SK-N-SH treated with all-trans-retinoic acid at 6 μM for 48 hours (cell line): ENCODE results near the gene HDAC8.

Source experiments
- ATAC-seq: fragments of 200-7000 bp; cut with Tn5 transposase; 3 replicates; pipeline ENCODE4 v1.9.1; 2020; ENCODE audit warnings: mild to moderate bottlenecking, moderate library complexity
- ARNTL ChIP-seq: fragments of 450-650 bp; formaldehyde crosslinking; IDR thresholded peaks from 2 replicates; pipeline ENCODE4 v1.5.0; 2020; ENCODE audit warnings: low read depth, mild to moderate bottlenecking, moderate library complexity, borderline replicate concordance
- BACH2 ChIP-seq: fragments of 250-450 bp; sonication (Bioruptor Pico); IDR thresholded peaks from 2 replicates; pipeline ENCODE4 v1.9.0; 2021; ENCODE audit warnings: mild to moderate bottlenecking, borderline replicate concordance
- CREB5 ChIP-seq: fragments of 250-450 bp; sonication (Bioruptor Pico); IDR thresholded peaks from 2 replicates; pipeline ENCODE4 v1.5.1; 2020; ENCODE audit warnings: low read depth, mild to moderate bottlenecking, moderate library complexity
- CSDC2 ChIP-seq: fragments of 250-450 bp; sonication (Bioruptor Pico); IDR thresholded peaks from 2 replicates; pipeline ENCODE4 v1.5.0; 2020; ENCODE audit warnings: mild to moderate bottlenecking, moderate library complexity
- ESRRG ChIP-seq: fragments of 250-450 bp; sonication (Bioruptor Pico); IDR thresholded peaks from 2 replicates; pipeline ENCODE4 v1.6.1; 2021; ENCODE audit warnings: mild to moderate bottlenecking
- GLIS3 ChIP-seq: fragments of 250-450 bp; sonication (Bioruptor Pico); IDR thresholded peaks from 2 replicates; pipeline ENCODE4 v1.5.0; 2020; ENCODE audit warnings: mild to moderate bottlenecking, moderate library complexity
- ISL1 ChIP-seq: fragments of 250-450 bp; sonication (Bioruptor Pico); IDR thresholded peaks from 2 replicates; pipeline ENCODE4 v2.1.2; 2022; ENCODE audit warnings: mild to moderate bottlenecking, moderate library complexity
- OSR1 ChIP-seq: fragments of 250-450 bp; sonication (Bioruptor Pico); IDR thresholded peaks from 2 replicates; pipeline ENCODE4 v1.8.0; 2022; ENCODE audit warnings: moderate library complexity, mild to moderate bottlenecking, inconsistent platforms
- PATZ1 ChIP-seq: fragments of 250-450 bp; sonication (Bioruptor Pico); IDR thresholded peaks from 2 replicates; pipeline ENCODE4 v1.8.0; 2020; ENCODE audit warnings: mild to moderate bottlenecking, moderate library complexity, borderline replicate concordance
- PPARA ChIP-seq: fragments of 250-450 bp; sonication (Bioruptor Pico); IDR thresholded peaks from 2 replicates; pipeline ENCODE4 v1.5.0; 2020; ENCODE audit warnings: mild to moderate bottlenecking, borderline replicate concordance
- RARB ChIP-seq: fragments of 250-450 bp; sonication (Bioruptor Pico); IDR thresholded peaks from 2 replicates; pipeline ENCODE4 v1.8.0; 2021; ENCODE audit warnings: mild to moderate bottlenecking, moderate library complexity
- SNAI2 ChIP-seq: fragments of 250-450 bp; sonication (Bioruptor Pico); IDR thresholded peaks from 2 replicates; pipeline ENCODE4 v1.5.0; 2020; ENCODE audit warnings: mild to moderate bottlenecking, moderate library complexity
- TCF4 ChIP-seq: fragments of 250-450 bp; sonication (Bioruptor Pico); IDR thresholded peaks from 2 replicates; pipeline ENCODE4 v1.8.0; 2021; ENCODE audit warnings: mild to moderate bottlenecking, moderate library complexity, borderline replicate concordance
- TOX ChIP-seq: fragments of 250-450 bp; sonication (Bioruptor Pico); IDR thresholded peaks from 2 replicates; pipeline ENCODE4 v1.8.0; 2021; ENCODE audit warnings: mild to moderate bottlenecking, moderate library complexity, borderline replicate concordance
- TSHZ2 ChIP-seq: fragments of 250-450 bp; sonication (Bioruptor Pico); IDR thresholded peaks from 2 replicates; pipeline ENCODE4 v1.5.0; 2020; ENCODE audit warnings: mild to moderate bottlenecking, moderate library complexity
- ZC3H10 ChIP-seq: fragments of 250-450 bp; sonication (Bioruptor Pico); IDR thresholded peaks from 2 replicates; pipeline ENCODE4 v1.5.1; 2021; ENCODE audit warnings: mild to moderate bottlenecking, moderate library complexity
- ZFP3 ChIP-seq: fragments of 250-450 bp; sonication (Bioruptor Pico); IDR thresholded peaks from 2 replicates; pipeline ENCODE4 v1.5.0; 2020; ENCODE audit warnings: mild to moderate bottlenecking, moderate library complexity
- ZFP30 ChIP-seq: fragments of 450-650 bp; formaldehyde crosslinking; IDR thresholded peaks from 2 replicates; pipeline ENCODE4 v1.5.0; 2022; ENCODE audit warnings: mild to moderate bottlenecking, moderate library complexity
- ZNF565 ChIP-seq: fragments of 450-650 bp; formaldehyde crosslinking; conservative IDR thresholded peaks from 2 replicates; pipeline ENCODE4 v1.5.0; 2020; ENCODE audit warnings: low read depth, mild to moderate bottlenecking, moderate library complexity
- ZNF70 ChIP-seq: fragments of 450-650 bp; formaldehyde crosslinking; IDR thresholded peaks from 2 replicates; pipeline ENCODE4 v1.5.0; 2020; ENCODE audit warnings: mild to moderate bottlenecking, moderate library complexity
- ZNF8 ChIP-seq: fragments of 450-650 bp; formaldehyde crosslinking; IDR thresholded peaks from 2 replicates; pipeline ENCODE4 v1.5.0; 2020; ENCODE audit warnings: mild to moderate bottlenecking, moderate library complexity
- TF ChIP-seq, protein P1 (sequence below): fragments of 250-450 bp; sonication (Bioruptor Pico); IDR thresholded peaks from 2 replicates; pipeline ENCODE4 v1.5.1; 2021; ENCODE audit warnings: mild to moderate bottlenecking, moderate library complexity

The HDAC8 gene

DNA sequence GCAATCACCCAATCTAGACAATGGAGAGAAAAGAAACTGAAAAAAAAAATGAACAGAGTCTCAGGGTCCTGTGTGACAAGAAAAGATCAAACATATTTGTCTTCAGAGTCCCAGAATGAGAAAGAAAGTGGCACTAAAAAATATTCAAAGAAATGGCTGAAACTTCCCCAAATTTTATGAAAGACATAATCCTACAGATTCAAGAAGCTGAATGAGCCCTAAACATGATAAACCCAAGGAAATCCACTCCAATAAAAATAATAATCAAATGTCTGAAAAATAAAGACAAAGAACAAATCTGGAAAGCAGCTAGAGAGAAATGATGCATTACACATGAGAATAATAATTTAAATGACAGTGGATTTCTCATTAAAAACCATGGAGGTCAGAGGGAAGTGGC lies 136.6 kb downstream of the HDAC8 start (continued):
- no peak for TF ChIP-seq PATZ1 (CRISPR knock-in tag)

DNA sequence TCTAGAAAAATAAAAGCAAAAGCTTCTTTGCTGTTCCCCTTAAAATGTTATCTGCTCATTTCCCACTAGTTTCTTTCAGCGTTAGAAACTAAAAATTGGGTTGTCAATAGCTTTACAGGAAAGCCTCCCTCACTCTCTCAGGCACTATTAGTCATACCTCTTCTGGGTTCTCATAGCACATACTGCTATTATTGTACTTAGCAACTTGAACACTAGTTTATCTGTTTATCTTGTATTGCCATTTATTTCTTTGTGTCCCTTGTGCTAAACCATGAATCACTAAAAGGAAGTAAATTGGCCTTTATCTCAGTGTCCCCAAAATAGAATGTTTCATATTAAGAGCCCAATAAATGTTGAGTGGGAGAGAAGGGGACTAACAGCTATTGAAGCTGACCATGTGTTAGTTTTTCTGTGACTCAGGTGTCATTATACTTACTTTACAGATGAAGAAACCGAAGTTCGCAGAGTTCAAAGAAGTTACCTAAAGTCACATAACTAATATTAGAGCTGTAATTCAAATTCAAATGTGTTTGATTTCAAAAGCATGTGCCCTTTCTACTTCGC lies 142.2 kb downstream of the HDAC8 start:
- no peak for ATAC-seq
- TF ChIP-seq ZC3H10, result no peak
- TF ChIP-seq ZNF70 (CRISPR knock-in tag), result no peak
- TF ChIP-seq BACH2, result no peak
- TF ChIP-seq ISL1, result no peak
- no peak for TF ChIP-seq SNAI2 (CRISPR knock-in tag)
- TF ChIP-seq CREB5 (CRISPR knock-in tag), result no peak
- TF ChIP-seq TCF4 (CRISPR knock-in tag), result no peak
- no peak for TF ChIP-seq ZFP3 (CRISPR knock-in tag)
- no peak for TF ChIP-seq ZNF8 (CRISPR knock-in tag)
- TF ChIP-seq TOX, result no peak
- no peak for TF ChIP-seq RARB (CRISPR knock-in tag)
- no peak for TF ChIP-seq PPARA
- TF ChIP-seq ESRRG (CRISPR knock-in tag), result no peak
- no peak for TF ChIP-seq TSHZ2 (CRISPR knock-in tag)
- no peak for TF ChIP-seq CSDC2 (CRISPR knock-in tag)
- TF ChIP-seq ZFP30, result no peak
- no peak for TF ChIP-seq ARNTL (CRISPR knock-in tag)

GRCh38 chrX:72421797-72422196 lies 150.8 kb downstream of the HDAC8 start:
- TF ChIP-seq ZNF8 (CRISPR knock-in tag), result no peak
- TF ChIP-seq, protein P1, sequence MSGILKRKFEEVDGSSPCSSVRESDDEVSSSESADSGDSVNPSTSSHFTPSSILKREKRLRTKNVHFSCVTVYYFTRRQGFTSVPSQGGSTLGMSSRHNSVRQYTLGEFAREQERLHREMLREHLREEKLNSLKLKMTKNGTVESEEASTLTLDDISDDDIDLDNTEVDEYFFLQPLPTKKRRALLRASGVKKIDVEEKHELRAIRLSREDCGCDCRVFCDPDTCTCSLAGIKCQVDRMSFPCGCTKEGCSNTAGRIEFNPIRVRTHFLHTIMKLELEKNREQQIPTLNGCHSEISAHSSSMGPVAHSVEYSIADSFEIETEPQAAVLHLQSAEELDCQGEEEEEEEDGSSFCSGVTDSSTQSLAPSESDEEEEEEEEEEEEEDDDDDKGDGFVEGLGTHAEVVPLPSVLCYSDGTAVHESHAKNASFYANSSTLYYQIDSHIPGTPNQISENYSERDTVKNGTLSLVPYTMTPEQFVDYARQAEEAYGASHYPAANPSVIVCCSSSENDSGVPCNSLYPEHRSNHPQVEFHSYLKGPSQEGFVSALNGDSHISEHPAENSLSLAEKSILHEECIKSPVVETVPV (CRISPR knock-in tag), result no peak
- no peak for TF ChIP-seq BACH2
- TF ChIP-seq GLIS3 (CRISPR knock-in tag), result no peak
- no peak for TF ChIP-seq PPARA
- no peak for TF ChIP-seq TOX
- no peak for TF ChIP-seq RARB (CRISPR knock-in tag)
- no peak for TF ChIP-seq ISL1
- no peak for TF ChIP-seq ZFP3 (CRISPR knock-in tag)
- no peak for TF ChIP-seq ESRRG (CRISPR knock-in tag)
- TF ChIP-seq ZNF70 (CRISPR knock-in tag), result no peak
- TF ChIP-seq OSR1 (CRISPR knock-in tag), result no peak
- no peak for TF ChIP-seq ARNTL (CRISPR knock-in tag)
- TF ChIP-seq ZNF565 (CRISPR knock-in tag), result no peak
- no peak for TF ChIP-seq TCF4 (CRISPR knock-in tag)
- no peak for TF ChIP-seq ZFP30
- TF ChIP-seq TSHZ2 (CRISPR knock-in tag), result no peak
- no peak for TF ChIP-seq SNAI2 (CRISPR knock-in tag)
- TF ChIP-seq ZC3H10, result no peak
- TF ChIP-seq, all 23 proteins: peak for 0
- no peak for ATAC-seq
